DMS 273 treated with DMSO at 0.1 percent for 48 hours (cell line): ENCODE results near the gene DOK1.

Experiments
- DNase-seq: peaks from one replicate; lab custom pipeline; 2025; lab: John Stamatoyannopoulos, UW

The DOK1 gene

GRCh38 chr2:74603282-74604000, 48.9 kb downstream of the DOK1 start:
- DNase-seq: no peak

GRCh38 chr2:74606927-74607326, 52.4 kb downstream of the DOK1 start:
- no peak for DNase-seq
